Osteoblast (primary cell): Measurements from ENCODE around the gene CDH4. TPM values are rescaled to one million over a fixed set of nuclear protein-coding genes. Genes with fewer than 3 reads are reported as not detected.

ENCODE experiments used
- DNase-seq: peaks from one replicate; pipeline ENCODE4 v3.0.0; 2011; ENCODE audit warnings: low spot score, mixed read lengths; ENCODE audit not compliant: insufficient read length; ENCODE audit errors: missing footprints
- H2AFZ ChIP-seq: 2 replicates; pipeline ENCODE4 v1.6.0; 2011; ENCODE audit warnings: mild to moderate bottlenecking, low read length
- H3K27ac ChIP-seq: 2 replicates; pipeline ENCODE4 v1.5.1; 2011; ENCODE audit warnings: mild to moderate bottlenecking, low read depth, low read length, moderate library complexity
- H3K27me3 ChIP-seq: 2 replicates; pipeline ENCODE4 v1.6.0; 2012; ENCODE audit warnings: mild to moderate bottlenecking, control low read depth, inconsistent platforms, low read length, moderate library complexity; ENCODE audit not compliant: insufficient read depth
- H3K36me3 ChIP-seq: 2 replicates; pipeline ENCODE4 v1.5.1; 2011; ENCODE audit warnings: mild to moderate bottlenecking, low read length, control low read depth, moderate library complexity; ENCODE audit not compliant: insufficient read depth
- H3K4me1 ChIP-seq: 2 replicates; pipeline ENCODE4 v1.5.1; 2011; ENCODE audit warnings: mild to moderate bottlenecking, low read length, control low read depth, moderate library complexity; ENCODE audit not compliant: insufficient read depth
- H3K4me2 ChIP-seq: 2 replicates; pipeline ENCODE4 v1.6.0; 2011; ENCODE audit warnings: mild to moderate bottlenecking, low read length; ENCODE audit not compliant: insufficient read depth
- H3K4me3 ChIP-seq: fragments of 200-600 bp; sonication (generic); 3 replicates; pipeline ENCODE4 v1.5.1; 2012; ENCODE audit warnings: mild to moderate bottlenecking, low read length, inconsistent platforms; ENCODE audit not compliant: insufficient read depth
- H3K79me2 ChIP-seq: 2 replicates; pipeline ENCODE4 v1.6.0; 2012; ENCODE audit warnings: mild to moderate bottlenecking, low read length, control low read depth, inconsistent platforms; ENCODE audit not compliant: insufficient read depth
- H3K9me3 ChIP-seq: 2 replicates; pipeline ENCODE4 v1.5.1; 2011; ENCODE audit warnings: low read depth, low read length, control low read depth
- H4K20me1 ChIP-seq: 2 replicates; pipeline ENCODE4 v1.6.0; 2012; ENCODE audit warnings: mild to moderate bottlenecking, low read length, control low read depth; ENCODE audit not compliant: insufficient read depth
- CTCF ChIP-seq: IDR thresholded peaks from 2 replicates; pipeline ENCODE4 v1.5.1; 2011; ENCODE audit warnings: mild to moderate bottlenecking, low read depth, low read length, moderate library complexity; ENCODE audit errors: extremely low read depth
- total RNA-seq: library from RNA; depleted of rRNA; stranded (reverse); fragments of >200 nt; gene quantifications from 2 replicates; pipeline ENCODE4 v1.2.3, GENCODE V29; 2012

Gene CDH4
- total RNA-seq, 1 donor = 1.1 TPM

GRCh38 chr20:61482056-61482887, 230.2 kb downstream of the CDH4 start:
- Histone ChIP-seq H3K4me2 (no peak overlapping the region), H3K79me2 (no peaks in the 10 kb centered on the region), H3K4me1 (no peaks in the 10 kb centered on the region), H3K4me3 (no peak overlapping the region), H2AFZ (no peak overlapping the region), H3K36me3 (no peaks in the 10 kb centered on the region), H3K27ac (no peak overlapping the region), H4K20me1 (no peaks in the 10 kb centered on the region), H3K27me3 (no peaks in the 10 kb centered on the region), H3K9me3 (no peaks in the 10 kb centered on the region)
- no peak for DNase-seq
- no peak for TF ChIP-seq CTCF

- DNase-seq = no peak
- no peaks in the 10 kb centered on the region for H3K27me3 ChIP-seq
- H3K36me3 ChIP-seq = no peaks in the 10 kb centered on the region
- TF ChIP-seq CTCF = no peak
- H3K9me3 ChIP-seq = no peaks in the 10 kb centered on the region
- H3K4me2 ChIP-seq = no peak overlapping the region
- no peak overlapping the region for H2AFZ ChIP-seq
- no peaks in the 10 kb centered on the region for H4K20me1 ChIP-seq
- H3K4me3 ChIP-seq = no peak overlapping the region
- H3K79me2 ChIP-seq = no peaks in the 10 kb centered on the region
- no peak overlapping the region for H3K27ac ChIP-seq
- H3K4me1 ChIP-seq = no peaks in the 10 kb centered on the region
Measured at GRCh38 chr20:61482901-61483300, 230.8 kb downstream of the CDH4 start.

GRCh38 chr20:61483336-61484067, 231.4 kb downstream of the CDH4 start:
- no peaks in the 10 kb centered on the region for H4K20me1 ChIP-seq
- H2AFZ ChIP-seq = no peak overlapping the region
- no peaks in the 10 kb centered on the region for H3K27me3 ChIP-seq
- no peaks in the 10 kb centered on the region for H3K4me1 ChIP-seq
- H3K9me3 ChIP-seq = no peaks in the 10 kb centered on the region
- no peak overlapping the region for H3K4me3 ChIP-seq
- no peak for TF ChIP-seq CTCF
- no peaks in the 10 kb centered on the region for H3K36me3 ChIP-seq
- no peak overlapping the region for H3K27ac ChIP-seq
- DNase-seq = no peak
- H3K4me2 ChIP-seq = no peak overlapping the region
- H3K79me2 ChIP-seq = no peaks in the 10 kb centered on the region

- Histone ChIP-seq H4K20me1 (no peaks in the 10 kb centered on the region), H3K4me3 (no peak overlapping the region), H3K4me2 (no peak overlapping the region), H2AFZ (no peak overlapping the region), H3K27me3 (no peaks in the 10 kb centered on the region), H3K4me1 (no peaks in the 10 kb centered on the region), H3K36me3 (no peaks in the 10 kb centered on the region), H3K9me3 (no peaks in the 10 kb centered on the region), H3K79me2 (no peaks in the 10 kb centered on the region), H3K27ac (no peak overlapping the region)
- TF ChIP-seq CTCF = no peak
- no peak for DNase-seq
Measured at GRCh38 chr20:61486198-61486597, 234.1 kb downstream of the CDH4 start.
